PC-9 (cell line): ENCODE data around the gene RHOXF2. TPM values are rescaled to one million over a fixed set of nuclear protein-coding genes. Genes with fewer than 3 reads are reported as not detected.

Source experiments
- BruUV-seq: library from RNA; stranded (reverse); fragments of 400-500 nt; replicated peaks from 2 replicates; lab custom pipeline; 2021; lab: Mats Ljungman, UMichigan
- CTCF ChIA-PET: fragments of 300-600 bp; sonication (Branson Sonifier 250); formaldehyde crosslinking; loops from one replicate; lab custom pipeline; 2022; ENCODE audit warnings: antibody characterized with exemption; lab: Charles Lee
- POLR2A ChIA-PET: fragments of 300-600 bp; sonication (Branson Sonifier 250); formaldehyde crosslinking; loops from one replicate; lab custom pipeline; 2022; ENCODE audit warnings: antibody characterized with exemption; ENCODE audit not compliant: unreplicated experiment; lab: Charles Lee
- DNase-seq, 2 experiments: peaks; one replicate each; pipeline versions ENCODE4 v3.0.0 to v3.0.0-alpha.2; 2015 to 2022; ENCODE audit warnings: mixed read lengths in 1 of 2
- H2AFZ ChIP-seq: fragments of 200-600 bp; sonication (generic); 2 replicates; pipeline ENCODE4 v1.8.1; 2017; ENCODE audit warnings: antibody characterized with exemption
- H3F3A ChIP-seq: fragments of 200-600 bp; sonication (generic); 2 replicates; pipeline ENCODE4 v1.8.1; 2017; ENCODE audit warnings: antibody characterized with exemption, mild to moderate bottlenecking, low read depth; ENCODE audit not compliant: insufficient read depth
- H3K27ac ChIP-seq: fragments of 200-600 bp; sonication (generic); 2 replicates; pipeline ENCODE4 v1.6.1; 2016; ENCODE audit warnings: mixed run types
- H3K27me3 ChIP-seq: fragments of 200-600 bp; sonication (generic); 2 replicates; pipeline ENCODE4 v1.6.1; 2016; ENCODE audit warnings: low read depth, mixed run types; ENCODE audit not compliant: insufficient read depth
- H3K36me3 ChIP-seq: fragments of 200-600 bp; sonication (generic); 2 replicates; pipeline ENCODE4 v1.6.1; 2016; ENCODE audit warnings: low read depth, mixed run types
- H3K4me1 ChIP-seq: fragments of 200-600 bp; sonication (generic); replicated peaks from 2 replicates; pipeline ENCODE4 v1.6.1; 2016; ENCODE audit warnings: mixed run types; ENCODE audit not compliant: insufficient read depth
- H3K4me2 ChIP-seq: fragments of 200-600 bp; sonication (generic); 2 replicates; pipeline ENCODE4 v1.6.1; 2017; ENCODE audit warnings: mixed run types
- H3K4me3 ChIP-seq: fragments of 200-600 bp; sonication (generic); 2 replicates; pipeline ENCODE4 v1.6.1; 2016; ENCODE audit warnings: mixed run types
- H3K79me2 ChIP-seq: fragments of 200-600 bp; sonication (generic); 2 replicates; pipeline ENCODE4 v1.6.1; 2017; ENCODE audit warnings: low read depth, mixed run types
- H3K9me2 ChIP-seq: fragments of 200-600 bp; sonication (generic); 2 replicates; pipeline ENCODE4 v1.8.1; 2017; ENCODE audit warnings: mild to moderate bottlenecking; ENCODE audit not compliant: insufficient read depth
- H3K9me3 ChIP-seq: fragments of 200-600 bp; sonication (generic); 2 replicates; pipeline ENCODE4 v1.8.1; 2016; ENCODE audit warnings: low read depth; ENCODE audit not compliant: insufficient read depth
- H4K20me1 ChIP-seq: fragments of 200-600 bp; sonication (generic); 2 replicates; pipeline ENCODE4 v1.8.1; 2017; ENCODE audit not compliant: insufficient read depth
- EZH2 ChIP-seq: fragments of 200-600 bp; sonication (generic); IDR thresholded peaks from 2 replicates; pipeline ENCODE4 v1.8.0; 2017; ENCODE audit warnings: antibody characterized with exemption, low read depth
- intact Hi-C: fragments of 100-400 bp; cut with micrococcal nuclease; formaldehyde crosslinking; loops from one replicate; pipeline ENCODE4 v1.10.0; 2022; ENCODE audit not compliant: unreplicated experiment
- total RNA-seq: library from RNA; stranded (reverse); gene quantifications from 2 replicates; pipeline ENCODE4 v1.2.3, GENCODE V29; 2021
- TF ChIP-seq, protein P1 (sequence below): fragments of 200-600 bp; sonication (generic); conservative IDR thresholded peaks from 2 replicates; pipeline ENCODE4 v1.6.1; 2017; ENCODE audit warnings: mixed run types, antibody characterized with exemption, mild to moderate bottlenecking, moderate library complexity

RHOXF2 gene
- total RNA-seq, 1 experiment from 2014 or later, result not detected

DNA sequence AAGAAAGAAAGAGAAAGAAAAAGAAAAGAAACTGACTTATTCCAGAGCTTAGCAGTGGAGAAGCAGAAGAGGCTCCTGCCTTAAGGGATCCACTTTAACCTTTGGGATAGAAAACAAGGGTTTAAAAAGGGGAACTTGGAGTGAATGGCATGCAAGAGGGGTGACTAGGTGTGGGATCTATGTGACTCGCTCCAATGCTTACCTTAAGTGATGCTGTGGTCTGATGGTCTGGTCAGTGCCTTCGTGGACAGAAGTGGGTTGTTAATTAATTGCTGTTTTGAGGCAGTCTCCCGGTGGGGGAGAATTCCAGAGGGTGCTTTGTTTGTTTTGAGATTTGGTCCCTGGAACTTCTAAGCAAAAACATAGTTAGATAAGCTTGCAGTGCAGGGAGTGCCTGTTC lies 21.6 kb upstream of the RHOXF2 start:
- no peaks in the 10 kb centered on the region for H3K9me3 ChIP-seq
- H2AFZ ChIP-seq, result no peak overlapping the region
- no peaks in the 10 kb centered on the region for H4K20me1 ChIP-seq
- no TSS peak for BruUV-seq
- H3K4me2 ChIP-seq, result no peak overlapping the region
- H3K79me2 ChIP-seq, result no peaks in the 10 kb centered on the region
- no peak overlapping the region for H3K27ac ChIP-seq
- no peaks in the 10 kb centered on the region for H3K36me3 ChIP-seq
- H3K9me2 ChIP-seq, result no peaks in the 10 kb centered on the region
- CTCF ChIA-PET, result no interaction called here
- intact Hi-C loops, result no loop called here
- no peaks in the 10 kb centered on the region for H3K27me3 ChIP-seq
- POLR2A ChIA-PET, result interaction anchor here (0.7 kb wide), 1 partner anchor 280 kb away, joined by 5 read pairs; no protein-coding TSS in a partner anchor
- no peak overlapping the region for H3K4me3 ChIP-seq
- no peak for DNase-seq
- H3K4me1 ChIP-seq, result no peaks in the 10 kb centered on the region
- TF ChIP-seq, protein P1, sequence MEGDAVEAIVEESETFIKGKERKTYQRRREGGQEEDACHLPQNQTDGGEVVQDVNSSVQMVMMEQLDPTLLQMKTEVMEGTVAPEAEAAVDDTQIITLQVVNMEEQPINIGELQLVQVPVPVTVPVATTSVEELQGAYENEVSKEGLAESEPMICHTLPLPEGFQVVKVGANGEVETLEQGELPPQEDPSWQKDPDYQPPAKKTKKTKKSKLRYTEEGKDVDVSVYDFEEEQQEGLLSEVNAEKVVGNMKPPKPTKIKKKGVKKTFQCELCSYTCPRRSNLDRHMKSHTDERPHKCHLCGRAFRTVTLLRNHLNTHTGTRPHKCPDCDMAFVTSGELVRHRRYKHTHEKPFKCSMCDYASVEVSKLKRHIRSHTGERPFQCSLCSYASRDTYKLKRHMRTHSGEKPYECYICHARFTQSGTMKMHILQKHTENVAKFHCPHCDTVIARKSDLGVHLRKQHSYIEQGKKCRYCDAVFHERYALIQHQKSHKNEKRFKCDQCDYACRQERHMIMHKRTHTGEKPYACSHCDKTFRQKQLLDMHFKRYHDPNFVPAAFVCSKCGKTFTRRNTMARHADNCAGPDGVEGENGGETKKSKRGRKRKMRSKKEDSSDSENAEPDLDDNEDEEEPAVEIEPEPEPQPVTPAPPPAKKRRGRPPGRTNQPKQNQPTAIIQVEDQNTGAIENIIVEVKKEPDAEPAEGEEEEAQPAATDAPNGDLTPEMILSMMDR, result no peak
- TF ChIP-seq EZH2, result no peak
- H3F3A ChIP-seq, result no peaks in the 10 kb centered on the region; the same call in 1 of the 2 replicates

GRCh38 chrX:120137439-120137838 lies 21.0 kb upstream of the RHOXF2 start:
- no peaks in the 10 kb centered on the region for H4K20me1 ChIP-seq
- H3F3A ChIP-seq, result no peaks in the 10 kb centered on the region; the same call in 1 of the 2 replicates
- intact Hi-C loops, result no loop called here
- ChIA-PET POLR2A (no interaction called here), CTCF (no interaction called here)
- BruUV-seq, result no TSS peak
- no peaks in the 10 kb centered on the region for H3K36me3 ChIP-seq
- TF ChIP-seq, protein P1, result peak; percentile 32; the same call in 1 of the 2 replicates
- TF ChIP-seq EZH2, result no peak
- no peak overlapping the region for H3K4me3 ChIP-seq
- no peaks in the 10 kb centered on the region for H3K27me3 ChIP-seq
- H3K4me2 ChIP-seq, result no peak overlapping the region
- H3K79me2 ChIP-seq, result no peaks in the 10 kb centered on the region
- no peaks in the 10 kb centered on the region for H3K9me3 ChIP-seq
- H2AFZ ChIP-seq, result no peak overlapping the region
- H3K27ac ChIP-seq, result no peak overlapping the region
- H3K4me1 ChIP-seq, result no peaks in the 10 kb centered on the region
- no peak for DNase-seq
- H3K9me2 ChIP-seq, result no peaks in the 10 kb centered on the region

GRCh38 chrX:120140293-120140981 lies 18.0 kb upstream of the RHOXF2 start:
- no peak for TF ChIP-seq EZH2
- TF ChIP-seq, protein P1, result no peak
- no peak overlapping the region for H3K27ac ChIP-seq
- H3K4me1 ChIP-seq, result no peaks in the 10 kb centered on the region
- no TSS peak for BruUV-seq
- POLR2A ChIA-PET, result no interaction called here
- H3K9me3 ChIP-seq, result no peaks in the 10 kb centered on the region
- no peaks in the 10 kb centered on the region for H3K9me2 ChIP-seq
- no peak for DNase-seq
- H2AFZ ChIP-seq, result no peak overlapping the region
- no peak overlapping the region for H3K4me2 ChIP-seq
- H3K4me3 ChIP-seq, result no peak overlapping the region
- no peaks in the 10 kb centered on the region for H4K20me1 ChIP-seq
- intact Hi-C loops, result no loop called here
- no peaks in the 10 kb centered on the region for H3K79me2 ChIP-seq
- no peaks in the 10 kb centered on the region for H3K27me3 ChIP-seq
- H3F3A ChIP-seq, result no peaks in the 10 kb centered on the region; the same call in 1 of the 2 replicates
- no peaks in the 10 kb centered on the region for H3K36me3 ChIP-seq
- CTCF ChIA-PET, result no interaction called here
